Measurements from ENCODE around the gene RPS6KA5.

- TF ChIP-seq CTCF (IDR thresholded peaks at IDR 0.05) (no peak), EZH2 (IDR thresholded peaks at IDR 0.05; ENCODE audit: borderline replicate concordance, insufficient read depth, low read depth, low read length, poor library complexity, severe bottlenecking) (no peak)
Measured at GRCh38 chr14:90883197-90883596, 177.2 kb downstream of the RPS6KA5 start.
